CD4-positive, alpha-beta T cell (primary cell): ENCODE data around the gene PAGE2B. TPM values are rescaled to one million over a fixed set of nuclear protein-coding genes. Genes with fewer than 3 reads are reported as not detected.

Source experiments
- ATAC-seq: fragments of 200-7000 bp; cut with Tn5 transposase; one replicate; pipeline ENCODE4 v1.10.0; 2022; ENCODE audit warnings: mild to moderate bottlenecking; ENCODE audit not compliant: poor library complexity
- CTCF ChIA-PET: fragments of 350-600 bp; sonication (Branson Sonifier 250); formaldehyde crosslinking; loops from one replicate; lab custom pipeline; 2021; ENCODE audit warnings: antibody characterized with exemption, inconsistent platforms; lab: Charles Lee
- POLR2A ChIA-PET: fragments of 350-600 bp; sonication (Branson Sonifier 250); formaldehyde crosslinking; loops from one replicate; lab custom pipeline; 2021; ENCODE audit warnings: antibody characterized with exemption, inconsistent platforms; lab: Charles Lee
- DNase-seq, 14 experiments: peaks; one replicate each; pipeline ENCODE4 v3.0.0-alpha.2; 2013 to 2020; ENCODE audit warnings: mixed read lengths in 2 of 14
- H3K27ac ChIP-seq, 2 donors: one replicate each; pipeline versions ENCODE4 v1.5.1 to v1.7.0; 2013; ENCODE audit warnings: low read length in 2 of 2, low read depth in 1 of 2, mild to moderate bottlenecking in 1 of 2
- H3K27me3 ChIP-seq, 2 experiments: 1 replicate in 1 of 2; 2 replicates in 1 of 2; pipeline versions ENCODE4 v1.6.1 to v1.7.0; 2013; ENCODE audit warnings: low read length in 2 of 2, control low read depth in 1 of 2, mild to moderate bottlenecking in 1 of 2, moderate library complexity in 1 of 2; ENCODE audit not compliant: insufficient read depth in 2 of 2, control insufficient read depth in 1 of 2
- H3K36me3 ChIP-seq: one replicate; pipeline ENCODE4 v1.6.1; 2013; ENCODE audit warnings: low read length, control low read depth; ENCODE audit not compliant: insufficient read depth
- H3K4me1 ChIP-seq: one replicate; pipeline ENCODE4 v1.6.1; 2013; ENCODE audit warnings: low read length, control low read depth; ENCODE audit not compliant: insufficient read depth
- H3K4me3 ChIP-seq: one replicate; pipeline ENCODE4 v1.5.1; 2013; ENCODE audit warnings: mild to moderate bottlenecking, low read length, moderate library complexity
- H3K9me3 ChIP-seq, 2 experiments: 1 replicate in 1 of 2; 2 replicates in 1 of 2; pipeline versions ENCODE4 v1.6.1 to v1.7.0; 2013; ENCODE audit warnings: low read length in 2 of 2, mild to moderate bottlenecking in 2 of 2, control low read depth in 1 of 2, moderate library complexity in 1 of 2; ENCODE audit not compliant: control insufficient read depth in 1 of 2, insufficient read depth in 1 of 2
- H3K27ac Mint-ChIP-seq: one replicate; pipeline ENCODE4 v1.8.0; 2020; ENCODE audit warnings: mixed read lengths
- H3K27me3 Mint-ChIP-seq: one replicate; pipeline ENCODE4 v1.8.0; 2021; ENCODE audit warnings: mixed read lengths
- H3K36me3 Mint-ChIP-seq: one replicate; pipeline ENCODE4 v1.8.0; 2021; ENCODE audit warnings: low read depth, mixed read lengths
- H3K4me1 Mint-ChIP-seq: one replicate; pipeline ENCODE4 v1.8.0; 2021; ENCODE audit warnings: low read depth, mixed read lengths
- H3K4me3 Mint-ChIP-seq: one replicate; pipeline ENCODE4 v1.8.0; 2020; ENCODE audit warnings: mild to moderate bottlenecking, mixed read lengths
- H3K9me3 Mint-ChIP-seq: one replicate; pipeline ENCODE4 v1.8.0; 2020; ENCODE audit warnings: mixed read lengths
- CTCF ChIP-seq: fragments of 200-600 bp; IDR thresholded peaks from one replicate; pipeline ENCODE4 v1.8.0; 2022; ENCODE audit warnings: antibody characterized with exemption, mild to moderate bottlenecking
- intact Hi-C, 2 experiments: fragments of 100-400 bp; cut with DNase I in 1 of 2; cut with micrococcal nuclease in 1 of 2; formaldehyde crosslinking; loops; one replicate each; pipeline versions ENCODE4 v1.15.1 to v1.9.0; 2023 to 2025; cut with DNase I, micrococcal nuclease
- total RNA-seq, 174 experiments: library from RNA in 2 of 174; stranded (reverse) in 2 of 174; gene quantifications; one replicate each; pipeline ENCODE4 v1.2.3 and lab custom pipeline; 2021 to 2026

Gene PAGE2B
- total RNA-seq, 2 experiments from 2014 or later, result 0.99 to 1.0 TPM

GRCh38 chrX:55088795-55089489 is 14.1 kb downstream of the PAGE2B start, which contains the start of gene PAGE2:
TSS of gene PAGE2 (plus strand) at chrX:55089018. CDS start at chrX:55090021, 1,003 bp downstream.
- H3K36me3 Mint-ChIP-seq, result no peaks in the 10 kb centered on the region
- no peak within 1 kb of the TSS for H3K4me3 Mint-ChIP-seq
- no peaks in the 10 kb centered on the region for H3K27me3 Mint-ChIP-seq
- Histone ChIP-seq H3K9me3 (no peaks in the 10 kb centered on the region), H3K4me1 (no peaks in the 10 kb centered on the region), H3K36me3 (no peaks in the 10 kb centered on the region), H3K27me3 (no peaks in the 10 kb centered on the region), H3K4me3 (no peak within 1 kb of the TSS), H3K27ac (no peak within 1 kb of the TSS)
- intact Hi-C loops, result no loop called here
- ChIA-PET CTCF (no interaction called here), POLR2A (no interaction called here)
- DNase-seq (no peak), ATAC-seq (no peak)
- H3K27ac Mint-ChIP-seq, result no peak within 1 kb of the TSS
- no peak for TF ChIP-seq CTCF
- no peaks in the 10 kb centered on the region for H3K9me3 Mint-ChIP-seq
- no peaks in the 10 kb centered on the region for H3K4me1 Mint-ChIP-seq

GRCh38 chrX:55098691-55099090 is 23.9 kb downstream of the PAGE2B start:
- Histone ChIP-seq H3K36me3 (no peaks in the 10 kb centered on the region), H3K27me3 (no peaks in the 10 kb centered on the region), H3K4me3 (no peak overlapping the region), H3K9me3 (no peaks in the 10 kb centered on the region), H3K27ac (no peak overlapping the region), H3K4me1 (no peaks in the 10 kb centered on the region)
- H3K4me3 Mint-ChIP-seq, result no peak overlapping the region
- intact Hi-C loops, result no loop called here
- CTCF ChIA-PET, result no interaction called here
- no peak overlapping the region for H3K27ac Mint-ChIP-seq
- H3K27me3 Mint-ChIP-seq, result no peaks in the 10 kb centered on the region
- no peak for ATAC-seq
- TF ChIP-seq CTCF, result no peak
- POLR2A ChIA-PET, result no interaction called here
- H3K36me3 Mint-ChIP-seq, result no peaks in the 10 kb centered on the region
- no peaks in the 10 kb centered on the region for H3K9me3 Mint-ChIP-seq
- H3K4me1 Mint-ChIP-seq, result no peaks in the 10 kb centered on the region
- no peak for DNase-seq

- no peak overlapping the region for H3K4me3 Mint-ChIP-seq
- no peak for TF ChIP-seq CTCF
- no peaks in the 10 kb centered on the region for H3K4me1 Mint-ChIP-seq
- ChIA-PET POLR2A (no interaction called here), CTCF (no interaction called here)
- Histone ChIP-seq H3K4me3 (no peak overlapping the region), H3K36me3 (no peaks in the 10 kb centered on the region), H3K4me1 (no peaks in the 10 kb centered on the region), H3K27ac (no peak overlapping the region), H3K27me3 (no peaks in the 10 kb centered on the region), H3K9me3 (no peaks in the 10 kb centered on the region)
- DNase-seq (no peak), ATAC-seq (no peak)
- no peak overlapping the region for H3K27ac Mint-ChIP-seq
- H3K27me3 Mint-ChIP-seq, result no peaks in the 10 kb centered on the region
- H3K9me3 Mint-ChIP-seq, result no peaks in the 10 kb centered on the region
- intact Hi-C loops, result no loop called here
- no peaks in the 10 kb centered on the region for H3K36me3 Mint-ChIP-seq
These were observed 24.3 kb downstream of the PAGE2B start for GRCh38 chrX:55099162-55099561.
